HL-60/S4 treated with retinoic acid at 250 ng/mL for 4 days and 3 days (cell line): ENCODE data around the gene CCDC28A.

ENCODE experiments used
- in situ Hi-C: fragments of 300-500 bp; cut with MboI; formaldehyde crosslinking; loops from 2 replicates; pipeline ENCODE4 v1.7.0; 2022; ENCODE audit warnings: low sequenced_read_pairs

Gene CCDC28A

DNA sequence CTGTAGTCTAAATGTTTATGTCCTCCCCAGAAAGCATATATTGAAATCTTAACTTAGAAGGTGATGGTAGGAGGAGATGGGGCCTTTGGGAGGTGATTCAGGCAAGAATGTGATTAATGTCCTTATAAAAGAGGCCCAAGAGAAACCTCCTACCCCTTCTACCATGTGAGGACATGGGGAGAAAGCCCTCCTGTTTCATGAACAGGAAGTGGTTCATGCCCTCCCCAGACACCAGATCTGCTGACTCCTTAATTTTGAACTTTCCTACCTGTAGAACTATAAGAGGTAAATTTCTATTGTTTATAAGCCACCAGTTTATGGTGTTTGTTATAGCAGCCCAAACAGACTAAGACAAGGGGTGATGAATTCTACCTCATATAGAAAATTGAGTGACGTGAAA lies 13.6 kb downstream of the CCDC28A start:
- in situ Hi-C loops, result no loop called here

DNA sequence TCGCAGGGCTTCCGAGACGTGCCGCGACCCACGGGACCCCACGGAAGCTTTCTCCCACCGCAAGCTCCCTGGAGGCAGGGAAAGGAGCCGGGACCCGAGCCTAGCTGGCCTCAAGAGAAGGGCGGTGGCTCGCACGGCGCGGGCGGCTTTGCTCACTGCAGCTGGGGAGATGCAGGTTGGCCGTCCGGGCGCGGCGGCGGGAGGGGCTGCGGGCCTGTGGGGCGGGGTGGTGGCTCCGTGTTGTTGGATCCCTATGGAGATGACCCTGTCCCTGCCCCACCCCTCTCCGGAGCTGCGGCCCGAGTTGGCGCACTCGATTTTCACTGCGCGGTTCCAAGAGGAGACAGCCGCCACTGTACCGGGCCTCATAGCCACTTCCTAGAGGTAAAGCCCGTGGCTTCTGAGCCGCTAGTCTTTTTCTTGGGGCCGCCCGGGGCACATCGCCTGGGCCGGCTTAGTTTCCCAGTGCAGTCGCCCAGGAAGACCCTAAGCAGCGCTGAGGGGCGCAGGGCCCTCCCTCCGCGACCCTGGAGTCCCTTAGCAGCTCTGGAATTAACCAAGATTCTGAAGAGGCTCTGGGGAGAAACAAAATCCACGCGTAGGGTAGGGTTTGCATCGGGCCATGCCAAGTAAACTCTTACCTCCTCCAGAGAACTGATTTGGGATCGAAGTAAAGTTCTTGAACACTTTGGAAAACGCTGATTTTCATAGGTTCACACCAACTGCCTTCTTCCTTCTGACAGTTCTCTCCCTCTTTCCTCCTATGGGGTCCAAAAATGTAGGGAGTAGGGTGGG lies 22.4 kb downstream of the CCDC28A start, which contains the start of gene ECT2L:
Gene ECT2L (plus strand): TSS at position 279 of the 795 bp plus-strand sequence. CDS start 17,188 bp downstream, outside the sequence.
- in situ Hi-C loops, result no loop called here

DNA sequence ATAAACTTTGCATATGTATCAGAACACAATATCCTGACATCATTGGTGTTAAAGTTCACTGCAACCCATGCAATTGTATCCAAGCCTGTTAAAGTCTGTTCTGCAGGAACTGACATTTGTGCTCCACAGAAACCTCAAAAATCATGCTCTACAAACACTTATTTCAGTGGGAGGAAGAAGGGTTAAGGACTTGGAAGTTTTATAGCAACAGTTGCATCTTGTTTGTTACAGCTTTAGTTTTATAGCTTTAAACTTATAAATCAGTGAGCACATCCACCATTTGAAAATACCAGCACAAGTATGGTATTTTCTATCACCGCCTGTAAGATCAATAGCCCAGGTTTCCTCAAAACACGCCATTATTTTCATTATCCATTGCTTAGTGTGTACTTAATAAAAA lies 23.2 kb downstream of the CCDC28A start:
- in situ Hi-C loops, result no loop called here

DNA sequence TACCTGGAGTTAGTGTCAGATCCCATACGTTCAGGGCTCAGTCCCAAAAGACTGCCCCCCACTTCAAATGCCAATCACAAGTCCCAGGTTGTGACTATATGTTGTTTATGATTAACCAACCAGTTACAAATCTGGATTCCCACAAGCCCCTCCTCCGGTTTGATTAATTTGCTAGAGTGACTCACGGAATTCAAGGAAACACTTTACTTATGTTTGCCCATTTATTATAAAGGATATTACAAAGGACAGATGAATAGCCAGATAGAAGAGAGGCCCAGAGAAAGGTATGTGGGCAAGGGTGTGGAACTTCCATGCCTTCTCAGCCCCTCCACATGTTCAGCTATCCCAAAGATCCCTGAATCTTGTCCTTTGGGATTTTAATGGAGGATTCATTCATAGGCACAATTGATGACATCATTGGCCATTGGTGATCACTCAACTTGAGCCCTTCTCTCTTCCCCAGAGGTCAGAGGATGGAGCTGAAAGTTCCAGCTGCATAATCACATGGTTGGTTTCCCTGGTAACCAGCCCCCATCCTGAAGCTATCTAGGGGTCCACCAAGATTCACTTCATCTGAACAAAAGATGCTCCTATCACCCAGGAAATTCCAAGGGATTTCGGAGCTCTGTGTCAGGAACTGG lies 24.4 kb downstream of the CCDC28A start:
- in situ Hi-C loops, result no loop called here

DNA sequence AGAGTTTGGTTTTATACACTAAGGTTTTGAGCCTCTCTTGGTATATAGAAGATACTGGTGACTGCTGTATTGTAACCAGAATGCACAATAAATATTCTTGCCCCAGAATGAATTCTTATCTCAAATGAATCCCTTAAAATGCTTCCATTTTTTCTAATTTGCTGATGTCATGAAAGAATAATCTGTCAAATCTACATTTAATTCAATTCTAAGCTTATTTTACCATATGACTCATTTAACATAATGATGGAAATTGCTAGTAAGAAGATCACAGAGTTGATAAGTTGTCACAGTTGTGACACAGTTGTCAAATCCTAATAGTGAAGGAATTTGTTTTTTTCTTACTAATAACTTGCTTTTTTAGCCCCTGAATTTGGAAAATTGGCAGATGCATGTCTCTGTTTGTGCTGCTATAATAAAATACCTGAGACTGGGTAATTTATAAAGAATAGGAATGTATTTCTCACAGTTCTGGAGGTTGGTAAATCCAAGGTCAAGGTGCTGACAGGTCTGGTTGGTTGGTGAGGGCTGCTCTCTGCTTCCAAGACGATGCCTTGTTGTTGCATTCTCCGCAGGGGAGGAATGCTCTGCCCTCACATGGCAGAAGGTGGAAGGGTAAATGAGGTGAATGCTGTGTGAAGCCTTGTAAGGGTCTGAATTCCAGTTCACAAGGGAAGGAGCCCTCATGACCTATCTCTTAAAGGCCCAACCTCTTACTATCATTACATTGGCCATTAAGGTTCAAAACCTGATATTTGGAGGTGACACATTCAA lies 27.0 kb downstream of the CCDC28A start:
- in situ Hi-C loops, result loop anchor here (25.0 kb wide), 1 partner anchor 412 kb away; no protein-coding TSS in a partner anchor

DNA sequence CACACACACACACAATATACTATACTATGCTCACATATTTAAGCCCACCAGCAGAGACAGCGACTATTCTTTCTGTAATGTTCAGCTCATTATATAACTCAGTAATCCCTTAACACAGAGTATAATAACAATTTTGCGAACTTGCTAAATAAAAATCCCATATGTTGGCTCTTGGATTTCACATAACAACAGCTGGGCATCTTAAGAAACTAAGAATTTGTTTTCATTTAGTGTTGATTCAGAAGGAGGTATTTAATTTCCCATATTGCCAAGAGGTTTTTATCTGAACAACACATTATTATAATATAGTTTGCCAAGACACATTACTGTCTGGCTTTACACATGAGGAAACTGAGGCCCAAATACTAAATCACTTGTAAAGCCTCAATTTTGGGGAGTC lies 29.8 kb downstream of the CCDC28A start:
- in situ Hi-C loops, result loop anchor here (25.0 kb wide), 1 partner anchor 409 kb away; no protein-coding TSS in a partner anchor

DNA sequence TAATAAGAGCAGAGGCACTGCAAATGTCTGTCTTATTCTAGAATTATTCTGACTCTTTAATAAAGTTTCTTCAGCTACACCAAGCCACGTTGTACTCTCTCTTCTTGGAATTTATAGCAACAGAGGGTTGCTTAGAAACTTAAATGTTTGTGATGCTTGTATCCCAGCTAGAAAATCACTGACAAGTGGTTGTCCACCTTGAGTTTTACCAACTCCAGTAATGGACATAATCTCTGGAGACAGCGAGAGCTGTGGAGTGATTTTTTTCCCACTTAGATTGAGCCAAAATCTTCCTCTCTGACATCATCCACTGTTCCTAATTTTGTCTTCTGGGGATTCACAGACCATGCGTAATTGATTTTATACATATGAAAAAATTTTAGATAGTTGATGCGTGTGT lies 30.3 kb downstream of the CCDC28A start:
- in situ Hi-C loops, result loop anchor here (25.0 kb wide), 1 partner anchor 408 kb away; no protein-coding TSS in a partner anchor

DNA sequence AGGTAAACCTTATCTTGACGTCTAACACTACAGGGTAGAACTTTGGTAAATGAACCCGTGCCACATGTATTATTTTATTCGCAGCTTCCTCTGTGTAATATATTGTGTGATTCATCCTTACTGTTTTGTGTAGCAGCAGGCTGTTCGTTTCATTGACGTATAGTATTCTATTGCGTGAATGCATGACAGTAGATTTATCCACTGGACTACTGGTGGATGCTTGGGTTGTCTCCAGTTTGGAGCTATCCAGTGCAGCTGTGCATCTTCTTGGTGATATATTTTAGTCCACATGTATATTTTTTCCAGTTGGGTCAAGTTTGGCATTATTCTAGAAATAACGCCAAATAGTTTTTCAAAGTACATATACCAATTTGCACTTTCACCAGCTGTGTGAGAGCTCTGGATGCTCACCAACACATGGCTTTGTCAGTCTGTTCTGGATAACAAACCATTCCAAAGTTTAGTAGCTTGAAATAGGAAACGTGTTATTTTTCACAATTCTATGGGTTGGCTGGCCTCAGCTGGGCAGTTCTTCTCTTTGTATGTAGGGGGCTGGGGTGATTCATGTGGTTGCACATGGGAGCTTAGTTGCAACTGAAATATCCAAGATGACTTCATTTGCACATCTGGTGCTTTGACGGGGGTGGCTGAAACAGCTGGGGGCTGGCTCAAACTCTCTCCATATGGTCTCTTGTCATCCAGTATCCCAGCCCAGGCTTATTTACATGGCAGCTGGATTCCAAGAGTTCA lies 31.6 kb downstream of the CCDC28A start:
- in situ Hi-C loops, result loop anchor here (25.0 kb wide), 1 partner anchor 407 kb away; no protein-coding TSS in a partner anchor

DNA sequence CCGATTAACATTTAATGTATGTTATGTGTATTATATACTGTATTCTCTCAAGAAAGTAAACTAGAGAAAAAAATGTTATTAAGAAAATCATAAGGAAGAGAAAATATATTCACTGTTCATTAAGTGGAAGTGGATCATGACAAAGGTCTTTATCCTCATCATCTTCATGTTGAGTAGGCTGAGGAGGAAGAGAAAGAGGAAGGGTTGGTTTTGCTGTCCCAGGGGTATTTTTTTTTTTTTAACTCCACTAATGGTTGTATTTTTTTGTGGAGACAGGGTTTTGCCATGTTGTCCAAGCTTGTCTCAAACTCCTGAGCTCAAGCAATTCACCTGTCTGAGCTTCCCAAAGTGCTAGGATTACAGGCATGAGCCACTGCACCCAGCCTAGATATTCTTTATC lies 33.3 kb downstream of the CCDC28A start:
- in situ Hi-C loops, result loop anchor here (25.0 kb wide), 1 partner anchor 405 kb away; no protein-coding TSS in a partner anchor

DNA sequence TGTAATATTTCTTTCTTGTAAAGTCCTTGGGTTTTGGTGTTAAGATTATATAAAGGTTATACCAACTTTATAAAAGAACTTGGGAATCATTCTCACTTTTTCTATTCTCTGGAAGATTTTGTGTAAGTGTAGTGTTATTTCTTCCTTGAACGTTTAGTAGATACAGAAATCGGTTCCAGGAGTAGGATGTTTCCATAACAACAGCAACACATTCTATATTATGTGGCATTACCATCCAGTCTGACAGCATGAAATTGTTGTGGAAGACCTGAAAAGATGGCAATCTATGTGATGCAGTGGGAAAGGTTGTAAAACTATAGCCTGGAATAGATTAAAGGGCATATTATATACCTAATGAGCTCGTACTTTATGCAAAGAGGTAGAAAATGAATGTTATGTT lies 36.1 kb downstream of the CCDC28A start:
- in situ Hi-C loops, result loop anchor here (10.0 to 25.0 kb wide), 2 partner anchors 403 to 555 kb away; no protein-coding TSS in a partner anchor

DNA sequence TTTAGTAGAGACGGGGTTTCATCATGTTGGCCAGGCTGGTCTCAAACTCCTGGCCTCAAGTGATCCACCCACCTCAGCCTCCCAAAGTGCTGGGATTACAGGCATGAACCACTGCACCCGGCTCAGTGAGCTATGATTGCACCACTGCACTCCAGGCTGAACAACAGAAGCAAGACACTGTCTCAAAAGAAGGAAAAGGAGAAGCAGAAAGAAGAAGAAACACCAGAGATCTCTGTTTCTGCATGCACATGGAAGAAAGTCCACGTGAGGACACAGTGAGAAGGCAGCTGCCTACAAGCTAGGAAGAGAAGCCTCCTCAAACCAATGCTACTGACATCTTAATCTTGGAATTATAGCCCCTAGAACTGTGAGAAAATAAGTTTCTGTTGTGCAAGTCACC lies 38.3 kb downstream of the CCDC28A start:
- in situ Hi-C loops, result loop anchor here (10.0 to 25.0 kb wide), 2 partner anchors 400 to 553 kb away; no protein-coding TSS in a partner anchor

DNA sequence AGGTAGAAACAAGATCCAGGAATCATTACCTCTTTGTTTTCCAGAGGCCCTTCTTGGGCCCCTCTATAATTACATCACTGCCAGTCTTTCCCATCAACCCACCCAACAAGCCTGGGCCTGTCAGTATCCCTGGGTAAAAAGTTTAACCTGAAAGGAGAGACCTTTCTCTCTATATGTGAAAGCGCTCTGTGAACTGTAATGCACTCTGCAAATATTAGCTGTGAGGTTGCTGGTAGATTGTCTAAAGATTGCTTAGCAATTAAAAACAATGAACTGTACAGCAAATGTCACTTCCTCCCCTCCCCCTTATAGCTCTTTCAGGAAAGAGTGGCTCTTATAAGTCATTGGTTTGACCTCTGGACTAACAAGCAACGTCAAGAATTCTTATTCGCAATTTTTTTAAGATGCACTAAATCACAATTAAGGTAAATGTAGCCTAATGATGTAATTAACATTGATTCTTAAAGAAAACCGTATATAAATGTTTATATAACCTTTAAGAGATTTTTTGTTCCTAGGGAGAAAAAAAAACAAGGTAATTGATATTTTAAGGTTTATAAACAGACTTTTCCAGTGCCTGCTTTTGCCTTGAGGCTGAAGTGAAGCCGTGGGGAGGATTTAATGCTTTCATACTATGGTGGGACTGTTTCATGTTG lies 40.7 kb downstream of the CCDC28A start:
- in situ Hi-C loops, result loop anchor here (10.0 to 25.0 kb wide), 2 partner anchors 398 to 550 kb away; no protein-coding TSS in a partner anchor

DNA sequence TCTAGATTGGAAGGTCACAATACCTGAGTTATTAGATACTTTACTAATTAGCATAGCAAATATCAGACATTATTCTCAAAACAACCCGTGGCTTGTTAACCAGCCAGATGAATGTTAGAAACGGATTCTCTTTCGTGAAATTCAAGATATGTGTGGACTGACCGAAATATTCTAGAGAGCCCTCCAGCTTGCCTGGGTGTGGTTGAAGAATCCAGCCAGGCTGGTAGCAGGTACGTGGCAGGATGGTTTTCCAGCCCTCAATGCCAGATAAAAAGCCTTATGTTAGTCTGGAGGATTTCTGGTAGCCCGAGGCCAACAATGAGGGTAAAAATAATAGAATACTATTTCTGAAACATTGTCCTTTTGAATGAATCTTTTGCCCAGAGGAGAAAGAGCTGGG lies 41.7 kb downstream of the CCDC28A start:
- in situ Hi-C loops, result loop anchor here (10.0 to 25.0 kb wide), 2 partner anchors 397 to 550 kb away; no protein-coding TSS in a partner anchor

DNA sequence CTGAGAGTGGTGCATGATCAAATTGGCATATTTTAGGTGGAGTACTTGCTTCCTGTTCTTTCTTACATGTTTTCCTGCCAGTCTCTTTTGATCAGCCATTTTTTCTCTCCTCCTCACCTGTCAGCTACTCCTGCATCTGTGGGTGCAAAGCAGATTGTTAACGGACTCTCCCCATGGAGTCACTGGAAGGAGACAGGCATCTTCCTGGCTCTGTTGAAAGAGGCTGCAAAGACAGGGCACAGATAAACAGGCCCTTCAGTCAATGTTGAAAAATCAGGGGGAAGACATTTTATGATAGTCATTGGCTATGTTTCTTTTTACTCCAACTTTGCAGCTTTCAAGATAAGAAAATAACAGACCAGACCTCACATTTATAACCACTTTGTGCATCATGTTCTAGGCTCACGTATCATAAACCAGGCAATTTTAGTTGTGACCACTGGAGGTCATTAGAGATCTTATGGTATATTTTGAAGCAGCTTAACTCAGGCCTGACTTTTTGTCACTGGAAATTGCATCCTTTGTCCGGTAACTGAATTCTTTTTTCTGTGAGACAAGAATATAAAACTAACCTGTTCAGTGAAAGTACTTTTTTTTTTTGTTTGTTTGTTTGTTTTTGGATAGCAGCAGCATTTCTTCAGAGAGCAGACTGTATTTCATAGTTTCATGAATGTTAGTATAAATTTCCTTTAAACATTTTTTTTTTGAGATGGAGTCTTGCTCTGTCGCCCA lies 42.4 kb downstream of the CCDC28A start:
- in situ Hi-C loops, result loop anchor here (10.0 to 25.0 kb wide), 2 partner anchors 396 to 549 kb away; no protein-coding TSS in a partner anchor

DNA sequence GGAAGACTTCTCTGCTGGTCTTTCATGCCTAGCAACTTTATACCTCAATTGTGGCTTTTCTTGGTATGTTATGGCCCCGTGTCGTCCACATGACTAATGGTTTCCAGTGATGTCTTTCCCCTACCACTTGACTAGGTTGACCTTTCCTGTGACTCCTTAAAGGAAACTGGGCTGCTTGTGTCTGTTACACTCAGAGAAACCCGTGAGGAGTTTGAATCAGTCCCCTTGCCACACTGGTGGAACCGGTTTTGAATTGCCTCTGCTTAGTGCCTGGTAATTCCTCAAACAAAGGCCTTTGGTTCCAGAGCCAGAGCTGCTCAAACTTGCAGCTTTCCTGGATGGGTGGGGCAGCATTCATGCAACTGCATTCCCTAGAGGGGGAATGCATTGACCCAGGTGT lies 44.2 kb downstream of the CCDC28A start:
- in situ Hi-C loops, result loop anchor here (10.0 to 25.0 kb wide), 2 partner anchors 395 to 547 kb away; no protein-coding TSS in a partner anchor

DNA sequence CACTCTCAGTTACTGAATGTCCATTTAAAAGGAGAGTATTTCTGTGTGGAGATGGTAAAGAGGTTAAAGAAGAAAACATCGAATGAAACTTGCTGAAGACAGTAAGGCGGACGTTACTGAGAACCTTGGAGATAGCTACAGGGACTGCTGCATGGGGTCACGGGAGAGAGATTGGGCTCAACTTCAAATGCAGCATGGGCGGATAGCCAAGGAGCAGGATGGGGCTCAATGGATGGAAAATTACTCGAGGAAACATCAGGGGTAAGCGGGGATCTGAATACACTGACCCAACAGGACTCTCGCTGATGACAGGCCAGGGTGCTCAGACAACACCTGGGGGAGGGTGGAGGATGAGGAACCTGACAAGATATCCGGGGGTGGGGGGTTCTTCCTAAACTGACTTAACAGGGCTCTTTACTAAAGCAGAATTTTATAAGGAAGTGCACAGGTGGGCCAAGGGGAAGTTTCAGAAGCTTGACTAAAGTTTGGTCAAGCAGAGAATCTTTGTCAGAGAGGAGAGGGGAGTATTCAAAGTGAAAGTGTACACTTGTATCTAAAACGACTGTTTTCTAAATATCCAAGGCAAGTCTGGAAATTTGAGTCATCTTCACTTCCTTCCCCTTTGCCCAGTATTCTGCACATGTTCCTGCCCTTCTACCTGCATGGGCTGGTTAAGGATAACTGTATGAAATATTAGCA lies 45.1 kb downstream of the CCDC28A start:
- in situ Hi-C loops, result loop anchor here (10.0 to 25.0 kb wide), 2 partner anchors 394 to 546 kb away; no protein-coding TSS in a partner anchor

DNA sequence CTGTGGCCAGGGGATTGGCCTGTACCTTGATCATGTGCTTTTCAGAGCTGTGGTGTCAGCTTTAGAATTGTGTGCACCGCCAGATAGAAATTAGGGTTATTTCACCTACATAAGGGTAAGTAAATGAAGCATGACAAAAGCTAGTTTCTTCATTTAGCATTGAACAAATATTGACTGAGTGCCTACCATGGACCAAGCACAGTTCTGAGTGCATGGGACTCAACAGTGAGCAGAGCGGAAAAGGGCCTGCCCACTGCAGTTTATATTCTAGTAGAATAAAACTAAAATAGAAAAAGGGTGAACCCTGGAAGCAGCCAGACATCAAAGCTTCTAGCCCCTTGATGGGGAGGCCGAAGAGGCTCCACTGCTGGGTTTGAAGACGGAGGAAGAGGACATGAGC lies 48.0 kb downstream of the CCDC28A start:
- in situ Hi-C loops, result loop anchor here (25.0 kb wide), 1 partner anchor 391 kb away; no protein-coding TSS in a partner anchor
